ENCODE data around the gene MTA1.

MTA1 gene

GRCh38 chr14:105432657-105433056, 13.0 kb downstream of the MTA1 start:
- H3K4me3 ChIP-seq (ENCODE audit: control insufficient read depth, low read depth, low read length) = no peak overlapping the region
- DNase-seq (ENCODE audit: low read depth) = no peak
- TF ChIP-seq CTCF (conservative IDR thresholded peaks at IDR 0.05; ENCODE audit: control insufficient read depth, insufficient read depth, low read depth, low read length) = no peak

- no peak for TF ChIP-seq CTCF (conservative IDR thresholded peaks at IDR 0.05; ENCODE audit: control insufficient read depth, insufficient read depth, low read depth, low read length)
- DNase-seq (ENCODE audit: low read depth) = no peak
- no peak overlapping the region for H3K4me3 ChIP-seq (ENCODE audit: control insufficient read depth, low read depth, low read length)
Observed at GRCh38 chr14:105433161-105433605, 13.6 kb downstream of the MTA1 start.

DNA sequence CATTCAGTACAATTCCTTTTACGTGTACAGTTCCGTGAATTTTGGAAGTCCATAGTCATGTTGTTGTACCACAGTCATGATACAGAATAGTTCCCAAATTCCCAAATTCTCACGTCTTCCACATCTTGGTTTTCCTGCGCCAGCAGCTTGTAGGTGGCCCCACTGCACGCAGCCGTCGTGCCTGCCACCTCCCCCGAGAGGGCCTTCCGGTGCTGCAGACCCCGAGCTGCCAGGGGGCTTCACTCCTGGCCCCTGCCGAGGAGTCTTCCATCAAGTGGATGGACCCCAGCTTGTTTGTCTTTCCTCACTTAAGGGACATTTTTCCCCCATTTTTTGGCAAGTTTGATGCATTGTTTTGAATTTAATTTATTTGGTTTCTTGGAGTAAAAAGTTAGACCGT, 16.8 kb downstream of the MTA1 start:
- H3K4me3 ChIP-seq (ENCODE audit: control insufficient read depth, low read depth, low read length) = no peak overlapping the region
- TF ChIP-seq CTCF (conservative IDR thresholded peaks at IDR 0.05; ENCODE audit: control insufficient read depth, insufficient read depth, low read depth, low read length) = no peak
- DNase-seq (ENCODE audit: low read depth) = no peak

GRCh38 chr14:105436891-105437722, 17.5 kb downstream of the MTA1 start:
- no peak overlapping the region for H3K4me3 ChIP-seq (ENCODE audit: control insufficient read depth, low read depth, low read length)
- DNase-seq (ENCODE audit: low read depth) = no peak
- TF ChIP-seq CTCF (conservative IDR thresholded peaks at IDR 0.05; ENCODE audit: control insufficient read depth, insufficient read depth, low read depth, low read length) = no peak

DNA sequence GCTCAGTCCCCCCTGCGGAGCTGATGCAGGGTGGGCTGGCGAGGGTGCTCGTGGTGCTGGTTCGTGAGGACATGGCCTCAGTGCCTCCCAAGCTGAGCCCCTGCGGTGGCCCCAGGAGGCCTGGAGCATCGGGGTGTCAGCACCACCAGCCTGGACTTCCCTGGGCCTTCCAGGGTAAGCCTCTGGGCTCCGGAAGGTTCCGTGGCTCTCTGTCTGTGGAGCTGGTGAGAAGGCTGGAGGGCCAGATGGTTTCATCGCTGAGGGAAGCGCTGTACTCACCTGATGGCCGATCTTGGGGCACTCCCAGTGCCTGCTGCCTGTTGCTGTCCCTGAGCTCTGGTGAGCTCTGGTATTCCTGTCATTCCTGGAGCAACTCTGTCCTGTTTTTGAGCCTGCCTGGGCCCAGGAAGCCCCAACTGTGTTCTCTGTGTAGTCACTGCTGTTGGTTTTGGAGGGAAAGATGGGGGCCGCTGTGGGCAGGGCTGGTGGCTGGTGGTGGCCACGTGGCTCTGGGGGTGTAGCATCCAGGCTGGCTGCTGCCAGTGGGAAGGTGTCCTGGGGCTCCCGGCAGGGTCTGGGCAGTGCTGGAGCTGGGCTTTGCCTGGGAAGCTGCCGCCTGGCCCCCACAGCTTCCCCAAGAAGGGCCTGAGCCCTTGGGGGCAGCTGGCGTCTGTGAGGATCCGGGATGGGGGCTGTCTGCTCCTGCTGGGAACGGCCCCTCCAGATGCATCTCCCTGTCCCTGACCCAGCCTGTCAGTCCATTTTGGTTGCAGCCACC, 18.3 kb downstream of the MTA1 start:
- no peak for DNase-seq (ENCODE audit: low read depth)
- H3K4me3 ChIP-seq (ENCODE audit: control insufficient read depth, low read depth, low read length) = no peak overlapping the region
- TF ChIP-seq CTCF (conservative IDR thresholded peaks at IDR 0.05; ENCODE audit: control insufficient read depth, insufficient read depth, low read depth, low read length) = no peak

- no peak for TF ChIP-seq CTCF (conservative IDR thresholded peaks at IDR 0.05; ENCODE audit: control insufficient read depth, insufficient read depth, low read depth, low read length)
- DNase-seq (ENCODE audit: low read depth) = no peak
- no peak overlapping the region for H3K4me3 ChIP-seq (ENCODE audit: control insufficient read depth, low read depth, low read length)
Observed at GRCh38 chr14:105439179-105439578, 19.6 kb downstream of the MTA1 start.
